PC-3 (cell line): Measurements from ENCODE around the gene ZNF354B.
"Not testable (repeated sequence)": the region's sequence is repeated elsewhere in the genome, so short reads cannot be mapped to it uniquely, and the experiment has no call there.

Experiments
- CTCF ChIP-seq: fragments of 300-600 bp; sonication (generic); conservative IDR thresholded peaks from 2 replicates; pipeline ENCODE4 v1.5.1; 2017; ENCODE audit warnings: antibody characterized with exemption, low read depth, mild to moderate bottlenecking, low read length
- EZH2 ChIP-seq: fragments of 300-600 bp; sonication (generic); IDR thresholded peaks from one replicate; pipeline ENCODE4 v1.6.1; 2017; ENCODE audit warnings: antibody characterized with exemption, mild to moderate bottlenecking, low read length; ENCODE audit not compliant: unreplicated experiment
- EZH2phosphoT487 ChIP-seq: fragments of 300-600 bp; sonication (generic); IDR thresholded peaks from 2 replicates; pipeline ENCODE4 v1.6.1; 2018; ENCODE audit warnings: mild to moderate bottlenecking, antibody characterized with exemption, low read length, borderline replicate concordance

- TF ChIP-seq CTCF, EZH2, EZH2phosphoT487: not testable (repeated sequence)
These were observed 862 bp downstream of the ZNF354B start for GRCh38 chr5:178860615-178861014.
